GM23248 (cell line): ENCODE measurements around the gene GFI1B.

ENCODE experiments used
- EZH2 ChIP-seq: fragments of 200-600 bp; sonication (generic); IDR thresholded peaks from 2 replicates; pipeline ENCODE4 v1.6.1; 2018; ENCODE audit warnings: antibody characterized with exemption, mild to moderate bottlenecking; ENCODE audit not compliant: insufficient read depth, poor library complexity, severe bottlenecking
- EZH2phosphoT487 ChIP-seq: fragments of 200-600 bp; sonication (generic); IDR thresholded peaks from 2 replicates; pipeline ENCODE4 v1.6.1; 2018; ENCODE audit warnings: antibody characterized with exemption, moderate library complexity, mild to moderate bottlenecking, low read depth; ENCODE audit not compliant: insufficient read depth

DNA sequence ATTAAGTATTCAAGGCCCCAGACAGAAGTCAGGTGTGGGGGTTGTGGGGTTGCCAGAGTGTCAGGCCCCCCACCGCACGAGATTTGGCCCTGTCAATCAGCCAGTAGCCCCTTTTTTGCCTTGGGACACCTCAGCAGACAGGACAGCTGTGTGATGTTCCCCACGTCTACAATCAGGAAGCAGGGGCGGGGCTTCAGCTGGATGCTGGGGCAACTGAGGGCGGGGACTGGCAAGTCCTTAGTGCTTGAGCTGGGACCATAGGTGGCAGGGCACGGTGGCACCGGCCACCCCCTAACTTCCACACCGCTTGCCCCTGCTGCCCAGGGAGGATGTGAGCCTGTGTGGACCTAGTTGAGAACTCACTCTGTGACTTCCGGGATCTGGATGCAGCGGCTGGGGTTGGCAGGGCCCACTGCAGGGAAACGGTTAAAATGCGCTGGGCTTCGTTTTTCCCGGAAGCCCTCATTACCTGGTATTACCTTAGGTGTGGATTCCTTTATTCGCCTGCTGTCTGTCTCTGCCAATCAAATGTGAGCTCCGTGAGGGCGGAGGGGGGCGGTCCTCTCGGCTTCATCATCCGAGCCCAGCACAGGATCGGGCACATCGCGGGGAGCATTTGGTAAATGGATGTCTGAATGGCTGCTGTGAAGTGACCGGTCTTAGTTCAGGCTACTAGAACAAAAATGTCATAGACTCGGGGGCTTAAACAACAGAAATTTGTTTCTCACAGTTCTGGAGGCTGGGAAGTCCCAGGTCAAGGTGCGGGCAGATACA lies 44.8 kb downstream of the GFI1B start:
- TF ChIP-seq EZH2, result no peak
- TF ChIP-seq EZH2phosphoT487, result no peak
